Uterus (tissue), 4 donors: Measurements from ENCODE around the gene ANKLE1. TPM values are rescaled to one million over a fixed set of nuclear protein-coding genes. Genes with fewer than 3 reads are reported as not detected.
A peak's percentile ranks its signal among the peaks of the same experiment; 100 is the strongest.

ENCODE experiments used
- DNase-seq, 2 donors: peaks; one replicate each; pipeline ENCODE4 v3.0.0-alpha.2; 2019 to 2020
- H3K27ac ChIP-seq, 2 donors: fragments of 200-600 bp; sonication (generic); 1 replicate in 1 of 2; 2 replicates in 1 of 2; pipeline ENCODE4 v1.5.1; 2016 to 2018
- H3K27me3 ChIP-seq, 2 donors: fragments of 200-600 bp; sonication (generic); one replicate each; pipeline ENCODE4 v1.5.1; 2018 to 2019; ENCODE audit warnings: control low read depth in 1 of 2
- H3K36me3 ChIP-seq, 2 donors: fragments of 200-600 bp; sonication (generic); one replicate each; pipeline ENCODE4 v1.5.1; 2019; ENCODE audit warnings: control low read depth in 1 of 2
- H3K4me1 ChIP-seq, 2 donors: fragments of 200-600 bp; sonication (generic); one replicate each; pipeline ENCODE4 v1.5.1; 2018 to 2019; ENCODE audit warnings: control low read depth in 1 of 2
- H3K4me3 ChIP-seq, 2 donors: fragments of 200-600 bp; sonication (generic); 1 replicate in 1 of 2; 2 replicates in 1 of 2; pipeline ENCODE4 v1.5.1; 2018 to 2019; ENCODE audit warnings: mild to moderate bottlenecking in 1 of 2
- H3K9me3 ChIP-seq, 2 donors: fragments of 200-600 bp; sonication (generic); one replicate each; pipeline ENCODE4 v1.5.1; 2019; ENCODE audit warnings: control low read depth in 1 of 2
- POLR2A ChIP-seq, 2 donors: fragments of 450-650 bp; IDR thresholded peaks; one replicate each; pipeline ENCODE4 v1.6.1; 2016; ENCODE audit warnings: antibody characterized with exemption in 2 of 2, mild to moderate bottlenecking in 1 of 2, moderate library complexity in 1 of 2
- intact Hi-C: fragments of 100-400 bp; cut with DNase I; formaldehyde crosslinking; loops from one replicate; pipeline ENCODE4 v1.15.1; 2023; ENCODE audit warnings: low total_unique reads
- total RNA-seq, 4 donors: library from RNA; depleted of rRNA in 3 of 4; stranded (reverse); fragments of >200 nt in 3 of 4; gene quantifications; one replicate each; pipeline versions ENCODE4 v1.1.0 to v1.2.4, GENCODE V29; 2014 to 2023
- TF ChIP-seq, protein P1 (sequence below), 4 experiments: fragments of 200-600 bp in 2 of 4; fragments of 450-650 bp in 2 of 4; sonication (generic) in 2 of 4; IDR thresholded peaks; one replicate each; pipeline ENCODE4 v1.5.1; 2016 to 2019; ENCODE audit warnings: antibody characterized with exemption in 4 of 4, mild to moderate bottlenecking in 2 of 4, moderate library complexity in 1 of 4
- donor health status: DM: yes; HTN: yes; CAD: no.

Gene ANKLE1
- total RNA-seq, 4 donors from 2014 or later: 1.6 to 2.4 TPM; not detected in 2

DNA sequence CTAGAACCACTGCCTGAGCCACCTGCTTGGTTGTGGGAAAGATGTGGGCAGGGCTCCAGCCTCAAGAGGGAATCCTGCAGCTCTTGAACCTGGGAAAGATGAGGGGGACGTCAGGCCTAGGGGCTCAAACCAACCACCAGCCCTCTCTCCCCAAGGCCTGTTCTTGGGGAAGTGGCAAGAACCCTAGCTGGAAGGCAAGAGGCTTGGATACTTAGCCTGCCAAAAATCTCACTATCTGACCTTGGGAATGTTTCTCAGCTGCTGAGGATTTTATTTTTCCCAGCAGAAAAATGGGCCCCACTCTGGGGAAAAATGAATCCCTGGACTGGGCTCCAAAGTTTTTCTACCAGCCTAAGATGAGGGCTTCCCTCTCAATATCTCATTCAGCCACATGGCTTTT, 21.8 kb upstream of the ANKLE1 start:
- H3K36me3 ChIP-seq: no peaks in the 10 kb centered on the region
- intact Hi-C loops: no loop called here
- no peak for DNase-seq
- H3K4me3 ChIP-seq: no peak overlapping the region
- TF ChIP-seq POLR2A (IDR thresholded peaks at IDR 0.05): no peak
- TF ChIP-seq, protein P1, sequence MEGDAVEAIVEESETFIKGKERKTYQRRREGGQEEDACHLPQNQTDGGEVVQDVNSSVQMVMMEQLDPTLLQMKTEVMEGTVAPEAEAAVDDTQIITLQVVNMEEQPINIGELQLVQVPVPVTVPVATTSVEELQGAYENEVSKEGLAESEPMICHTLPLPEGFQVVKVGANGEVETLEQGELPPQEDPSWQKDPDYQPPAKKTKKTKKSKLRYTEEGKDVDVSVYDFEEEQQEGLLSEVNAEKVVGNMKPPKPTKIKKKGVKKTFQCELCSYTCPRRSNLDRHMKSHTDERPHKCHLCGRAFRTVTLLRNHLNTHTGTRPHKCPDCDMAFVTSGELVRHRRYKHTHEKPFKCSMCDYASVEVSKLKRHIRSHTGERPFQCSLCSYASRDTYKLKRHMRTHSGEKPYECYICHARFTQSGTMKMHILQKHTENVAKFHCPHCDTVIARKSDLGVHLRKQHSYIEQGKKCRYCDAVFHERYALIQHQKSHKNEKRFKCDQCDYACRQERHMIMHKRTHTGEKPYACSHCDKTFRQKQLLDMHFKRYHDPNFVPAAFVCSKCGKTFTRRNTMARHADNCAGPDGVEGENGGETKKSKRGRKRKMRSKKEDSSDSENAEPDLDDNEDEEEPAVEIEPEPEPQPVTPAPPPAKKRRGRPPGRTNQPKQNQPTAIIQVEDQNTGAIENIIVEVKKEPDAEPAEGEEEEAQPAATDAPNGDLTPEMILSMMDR (IDR thresholded peaks at IDR 0.05): no peak
- H3K27ac ChIP-seq: no peak overlapping the region
- H3K4me1 ChIP-seq: no peaks in the 10 kb centered on the region
- H3K27me3 ChIP-seq: no peaks in the 10 kb centered on the region
- H3K9me3 ChIP-seq: no peaks in the 10 kb centered on the region

DNA sequence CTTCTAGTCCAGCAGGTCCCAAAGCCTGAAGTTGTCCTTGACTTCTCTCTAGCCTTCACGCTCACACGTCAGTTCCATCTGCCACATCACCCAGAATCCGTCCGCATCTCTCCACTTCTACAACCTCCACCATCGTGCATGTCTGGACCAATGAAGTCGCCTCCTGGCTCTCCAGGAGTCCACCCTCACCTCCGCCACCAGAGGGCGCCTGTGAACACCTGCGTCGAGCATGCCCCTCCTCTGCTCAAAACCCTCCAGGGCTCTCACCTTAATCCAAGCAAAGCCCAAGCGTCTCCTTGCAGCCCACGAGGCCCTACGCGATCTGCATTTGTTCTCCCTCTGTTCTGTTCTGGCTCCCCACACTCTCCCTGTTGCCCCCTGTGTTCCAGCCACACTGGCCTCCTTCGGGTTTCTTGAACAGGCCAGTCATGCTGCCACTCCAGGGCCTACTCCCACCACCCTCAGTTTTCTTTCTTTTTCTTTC, 20.8 kb upstream of the ANKLE1 start:
- no peaks in the 10 kb centered on the region for H3K27me3 ChIP-seq
- H3K9me3 ChIP-seq: no peaks in the 10 kb centered on the region
- TF ChIP-seq POLR2A (IDR thresholded peaks at IDR 0.05): no peak
- TF ChIP-seq, protein P1 (IDR thresholded peaks at IDR 0.05): peak; percentile 64 to 86 (median 82)
- intact Hi-C loops: no loop called here
- H3K36me3 ChIP-seq: no peaks in the 10 kb centered on the region
- H3K4me1 ChIP-seq: no peaks in the 10 kb centered on the region
- no peak overlapping the region for H3K27ac ChIP-seq
- DNase-seq: peak; percentile 66 to 76
- no peak overlapping the region for H3K4me3 ChIP-seq

DNA sequence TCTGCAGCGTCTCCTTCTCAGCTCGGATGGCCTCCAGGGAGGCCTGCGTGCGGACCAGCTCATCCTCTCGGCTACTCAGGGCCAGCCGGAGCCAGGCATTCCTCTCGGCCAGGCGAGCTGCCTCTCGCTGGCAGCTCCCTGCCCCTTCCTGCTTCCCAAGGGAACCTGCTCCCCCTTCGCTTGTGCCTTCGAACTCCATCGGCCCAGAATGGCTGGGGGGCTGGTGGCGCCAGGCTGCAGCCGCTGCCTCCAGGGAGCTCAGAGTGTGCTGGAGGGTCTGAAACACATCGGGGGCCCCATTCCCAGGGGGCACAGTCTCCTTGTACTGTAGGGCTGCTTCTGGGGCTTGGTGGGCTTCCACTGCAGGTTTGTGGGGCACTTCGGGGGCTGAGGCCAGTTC, 19.1 kb upstream of the ANKLE1 start:
- no peak overlapping the region for H3K4me3 ChIP-seq
- H3K4me1 ChIP-seq: no peaks in the 10 kb centered on the region
- H3K27me3 ChIP-seq: no peaks in the 10 kb centered on the region
- intact Hi-C loops: no loop called here
- TF ChIP-seq, protein P1 (IDR thresholded peaks at IDR 0.05): no peak
- TF ChIP-seq POLR2A (IDR thresholded peaks at IDR 0.05): no peak
- no peaks in the 10 kb centered on the region for H3K9me3 ChIP-seq
- no peak overlapping the region for H3K27ac ChIP-seq
- no peaks in the 10 kb centered on the region for H3K36me3 ChIP-seq
- DNase-seq: no peak

DNA sequence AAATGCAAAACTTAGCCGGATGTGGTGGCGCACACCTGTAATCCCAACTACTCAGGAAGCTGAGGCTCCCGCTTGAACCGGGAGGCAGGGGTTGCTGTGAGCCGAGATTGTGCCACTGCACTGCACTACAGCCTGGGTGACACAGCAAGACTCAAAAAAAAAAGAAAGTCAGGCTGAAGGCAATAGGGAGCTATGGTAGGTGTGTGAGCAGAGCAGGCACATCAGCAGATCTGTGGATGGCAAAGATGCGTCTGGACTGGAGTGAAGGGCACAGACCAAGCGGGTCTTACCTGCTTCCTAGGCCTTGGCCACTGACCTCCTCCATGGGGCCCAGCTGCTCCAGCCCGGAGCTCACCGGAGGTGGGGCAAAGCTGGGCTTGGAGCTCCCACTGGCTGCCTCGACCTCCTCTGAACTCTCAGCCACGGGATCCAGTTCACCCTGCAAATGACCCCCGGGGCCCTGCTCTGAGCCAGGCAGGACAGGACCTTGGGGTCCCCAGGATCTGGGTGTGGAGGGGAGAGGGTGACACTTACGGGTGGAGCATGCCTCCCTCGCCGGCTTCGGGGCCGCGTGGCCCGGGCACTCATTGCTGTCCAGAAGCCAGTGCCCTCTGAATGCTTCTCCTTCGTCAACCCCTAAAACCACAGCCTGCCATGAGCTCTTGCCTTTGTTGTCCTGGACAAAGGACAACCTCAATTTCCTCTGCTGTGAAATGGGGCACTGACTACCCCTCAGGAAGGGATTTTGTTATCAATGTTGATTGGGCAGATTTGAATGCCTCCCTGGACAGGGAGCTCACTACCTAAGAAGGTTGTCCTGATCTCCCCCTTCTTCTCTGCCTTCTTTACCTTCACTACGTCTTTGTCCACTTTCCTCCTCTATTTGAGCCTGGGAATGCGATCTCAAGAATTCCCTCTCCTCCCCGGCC, 17.7 kb upstream of the ANKLE1 start:
- TF ChIP-seq, protein P1 (IDR thresholded peaks at IDR 0.05): no peak
- TF ChIP-seq POLR2A (IDR thresholded peaks at IDR 0.05): no peak
- no peaks in the 10 kb centered on the region for H3K36me3 ChIP-seq
- peak overlapping the region; percentile 37 to 79 for H3K27ac ChIP-seq
- intact Hi-C loops: no loop called here
- H3K27me3 ChIP-seq: no peaks in the 10 kb centered on the region
- DNase-seq: no peak
- H3K4me1 ChIP-seq: peaks cover 0 to 6% of the 10 kb centered on the region in 2 donors
- H3K4me3 ChIP-seq: peak overlapping the region; percentile 15 to 21
- no peaks in the 10 kb centered on the region for H3K9me3 ChIP-seq

DNA sequence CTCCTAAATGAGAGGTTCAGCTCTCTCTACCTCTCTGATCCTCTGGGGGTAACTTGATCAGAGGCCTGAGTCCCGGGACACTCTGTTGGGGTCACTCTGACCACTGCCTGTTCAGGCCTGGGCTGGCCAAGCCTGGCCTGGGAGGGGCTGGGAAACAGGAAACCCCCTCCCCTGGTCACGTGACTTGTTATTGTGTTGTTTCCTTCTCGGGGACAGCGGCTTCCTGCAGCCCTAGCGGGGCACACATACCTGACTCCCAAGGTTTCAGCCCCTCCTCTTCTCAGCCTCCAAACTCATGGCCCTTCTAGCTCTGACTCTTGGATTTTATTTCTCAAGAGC, 17.1 kb upstream of the ANKLE1 start, which contains the start of gene USHBP1:
TSS of gene USHBP1 (minus strand) at position 105 of the 339 bp plus-strand sequence. CDS start 446 bp downstream, outside the sequence.
- DNase-seq: peak in 1 of 2 donors; percentile 63
- TF ChIP-seq POLR2A (IDR thresholded peaks at IDR 0.05): peak; percentile 30 to 46
- TF ChIP-seq, protein P1 (IDR thresholded peaks at IDR 0.05): no peak
- intact Hi-C loops: no loop called here
- Histone ChIP-seq H3K4me3 (peak within 1 kb of the TSS; percentile 15 to 21), H3K36me3 (no peaks in the 10 kb centered on the region), H3K4me1 (peaks cover 0 to 6% of the 10 kb centered on the region in 2 donors), H3K27ac (peak within 1 kb of the TSS; percentile 40 to 79), H3K27me3 (no peaks in the 10 kb centered on the region), H3K9me3 (no peaks in the 10 kb centered on the region)
